Right renal pelvis (tissue), 4 donors: Measurements from ENCODE around the gene ALDH1A1. TPM values are rescaled to one million over a fixed set of nuclear protein-coding genes. Genes with fewer than 3 reads are reported as not detected.

Source experiments
- DNase-seq, 4 donors: peaks; one replicate each; pipeline ENCODE4 v3.0.0-alpha.2; 2013; ENCODE audit warnings: low read depth in 4 of 4, low spot score in 3 of 4, missing footprints in 1 of 4
- polyA plus RNA-seq, 4 donors: library from polyadenylated mRNA; unstranded; fragments of 120-200 nt; gene quantifications; one replicate each; pipeline ENCODE4 v1.2.1, GENCODE V29; 2013; ENCODE audit not compliant: insufficient read length in 4 of 4

ALDH1A1 gene
- polyA plus RNA-seq, 4 donors: 277 to 346 (median 312) TPM

GRCh38 chr9:72980183-72980582, 27.3 kb upstream of the ALDH1A1 start:
- DNase-seq: no peak

- DNase-seq: no peak
Observed at GRCh38 chr9:72979405-72980100, 26.7 kb upstream of the ALDH1A1 start.

- no peak for DNase-seq
Observed at GRCh38 chr9:72978744-72979143, 25.9 kb upstream of the ALDH1A1 start.

- no peak for DNase-seq
Observed at GRCh38 chr9:72977670-72978069, 24.8 kb upstream of the ALDH1A1 start.

GRCh38 chr9:72974501-72974900, 21.6 kb upstream of the ALDH1A1 start:
- DNase-seq: no peak

- DNase-seq: no peak
Observed at GRCh38 chr9:72972636-72973035, 19.8 kb upstream of the ALDH1A1 start.

- DNase-seq: no peak
Observed at GRCh38 chr9:72971411-72971810, 18.6 kb upstream of the ALDH1A1 start.

- no peak for DNase-seq
Observed at GRCh38 chr9:72960446-72960845, 7.6 kb upstream of the ALDH1A1 start.

GRCh38 chr9:72958485-72959281, 5.8 kb upstream of the ALDH1A1 start:
- no peak for DNase-seq

GRCh38 chr9:72955571-72955970, 2.7 kb upstream of the ALDH1A1 start:
- DNase-seq: no peak

GRCh38 chr9:72955126-72955455, 2.2 kb upstream of the ALDH1A1 start:
- no peak for DNase-seq

GRCh38 chr9:72954431-72955125, 1.7 kb upstream of the ALDH1A1 start:
- no peak for DNase-seq

GRCh38 chr9:72952381-72952690, 517 bp downstream of the ALDH1A1 start:
- DNase-seq: no peak

- DNase-seq: no peak
Observed at GRCh38 chr9:72951520-72952380, 1.1 kb downstream of the ALDH1A1 start.

GRCh38 chr9:72950875-72951442, 1.9 kb downstream of the ALDH1A1 start:
- no peak for DNase-seq

- DNase-seq: no peak
Observed at GRCh38 chr9:72949918-72950325, 2.9 kb downstream of the ALDH1A1 start.

GRCh38 chr9:72949244-72949582, 3.6 kb downstream of the ALDH1A1 start:
- no peak for DNase-seq

- DNase-seq: no peak
Observed at GRCh38 chr9:72948575-72949243, 4.1 kb downstream of the ALDH1A1 start.

- DNase-seq: no peak
Observed at GRCh38 chr9:72947984-72948465, 4.8 kb downstream of the ALDH1A1 start.

- DNase-seq: no peak
Observed at GRCh38 chr9:72946821-72947220, 6.0 kb downstream of the ALDH1A1 start.
